ENCODE results near the gene CLEC18C. TPM values are rescaled to one million over a fixed set of nuclear protein-coding genes. Genes with fewer than 3 reads are reported as not detected.
A peak's percentile ranks its signal among the peaks of the same experiment; 100 is the strongest.
"Not testable (repeated sequence)": the region's sequence is repeated elsewhere in the genome, so short reads cannot be mapped to it uniquely, and the experiment has no call there.

Gene CLEC18C
- total RNA-seq, 6 donors from 2014 or later = 0.44 to 0.69 (median 0.54) TPM; not detected in 3

GRCh38 chr16:70151391-70151790 is 22.2 kb upstream of the CLEC18C start:
- Histone ChIP-seq H3K9me3 (no peaks in the 10 kb centered on the region), H3K36me3 (peaks cover 35 to 90% (median 82%) of the 10 kb centered on the region in 4 donors), H3K27ac (no peak overlapping the region), H3K4me3 (no peak overlapping the region), H3K27me3 (no peaks in the 10 kb centered on the region), H3K4me1 (no peaks in the 10 kb centered on the region)
- TF ChIP-seq POLR2AphosphoS5 (IDR thresholded peaks at IDR 0.05) = no peak
- no peak for TF ChIP-seq POLR2A (IDR thresholded peaks at IDR 0.05)
- no peak for TF ChIP-seq CTCF (IDR thresholded peaks at IDR 0.05)
- no peak for DNase-seq
- 86 to 92% methylated on average over 2 of the region's 2 CpGs for WGBS, 2 donors
- no peak for ATAC-seq (ENCODE audit: low FRiP score in 2 of 2)

GRCh38 chr16:70151941-70152509 is 21.6 kb upstream of the CLEC18C start:
- Histone ChIP-seq H3K36me3 (peaks cover 40 to 96% (median 88%) of the 10 kb centered on the region in 4 donors), H3K27me3 (no peaks in the 10 kb centered on the region), H3K27ac (no peak overlapping the region), H3K9me3 (no peaks in the 10 kb centered on the region), H3K4me1 (no peaks in the 10 kb centered on the region), H3K4me3 (no peak overlapping the region)
- 82 to 91% methylated on average over 17 of the region's 17 CpGs for WGBS, 2 donors
- TF ChIP-seq POLR2AphosphoS5 (IDR thresholded peaks at IDR 0.05) (no peak), POLR2A (IDR thresholded peaks at IDR 0.05) (no peak), EP300 (IDR thresholded peaks at IDR 0.05) (no peak), CTCF (IDR thresholded peaks at IDR 0.05) (no peak)
- DNase-seq (no peak), ATAC-seq (ENCODE audit: low FRiP score in 2 of 2) (no peak)

GRCh38 chr16:70152578-70153302 is 20.8 kb upstream of the CLEC18C start:
- Histone ChIP-seq H3K9me3 (no peaks in the 10 kb centered on the region), H3K27me3 (no peaks in the 10 kb centered on the region), H3K4me1 (no peaks in the 10 kb centered on the region), H3K27ac (no peak overlapping the region), H3K4me3 (no peak overlapping the region), H3K36me3 (peaks cover 47 to 100% (median 95%) of the 10 kb centered on the region in 4 donors)
- DNase-seq = peak in 1 of 2 donors; percentile 37
- no peak for ATAC-seq (ENCODE audit: low FRiP score in 2 of 2)
- TF ChIP-seq POLR2AphosphoS5 (IDR thresholded peaks at IDR 0.05) (no peak), CTCF (IDR thresholded peaks at IDR 0.05) (no peak), EP300 (IDR thresholded peaks at IDR 0.05) (no peak), POLR2A (IDR thresholded peaks at IDR 0.05) (no peak)
- WGBS, 2 donors = 95 to 96% methylated on average over 13 of the region's 13 CpGs

GRCh38 chr16:70154736-70155135 is 18.9 kb upstream of the CLEC18C start:
- not testable (repeated sequence) for H3K27me3 ChIP-seq; H3K4me1 ChIP-seq; H3K9me3 ChIP-seq; ATAC-seq (ENCODE audit: low FRiP score in 2 of 2); H3K27ac ChIP-seq; DNase-seq; H3K4me3 ChIP-seq
- peaks cover 64 to 100% (median 96%) of the 10 kb centered on the region in 4 donors for H3K36me3 ChIP-seq
- 95% methylated on average over 10 of the region's 10 CpGs for WGBS, 2 donors

- 91 to 92% methylated on average over 29 of the region's 29 CpGs for WGBS, 2 donors
- H3K27ac ChIP-seq = no peak overlapping the region
- H3K27me3 ChIP-seq = no peaks in the 10 kb centered on the region
- no peaks in the 10 kb centered on the region for H3K4me1 ChIP-seq
- no peaks in the 10 kb centered on the region for H3K9me3 ChIP-seq
- no peak overlapping the region for H3K4me3 ChIP-seq
- peaks cover 67 to 100% (median 94%) of the 10 kb centered on the region in 4 donors for H3K36me3 ChIP-seq
- DNase-seq (no peak), ATAC-seq (ENCODE audit: low FRiP score in 2 of 2) (no peak)
- TF ChIP-seq POLR2A (IDR thresholded peaks at IDR 0.05) = no peak
- TF ChIP-seq CTCF (IDR thresholded peaks at IDR 0.05) = no peak
- TF ChIP-seq POLR2AphosphoS5 (IDR thresholded peaks at IDR 0.05) = no peak
- no peak for TF ChIP-seq EP300 (IDR thresholded peaks at IDR 0.05)
Observed at GRCh38 chr16:70156207-70156978, 17.2 kb upstream of the CLEC18C start.

All from upper lobe of left lung (tissue), 6 donors.